Fibroblast of the aortic adventitia (primary cell): ENCODE data around the gene CD2BP2. TPM values are rescaled to one million over a fixed set of nuclear protein-coding genes. Genes with fewer than 3 reads are reported as not detected.

Experiments
- DNase-seq: peaks from one replicate; pipeline ENCODE4 v3.0.0-alpha.2; 2010; ENCODE audit warnings: low read depth
- H3K4me3 ChIP-seq: 2 replicates; pipeline ENCODE4 v1.5.1; 2011; ENCODE audit warnings: low read depth, mild to moderate bottlenecking, control low read depth, low read length, moderate library complexity
- total RNA-seq: library from RNA; depleted of rRNA; stranded (reverse); fragments of >200 nt; gene quantifications from 2 replicates; pipeline ENCODE4 v1.2.3, GENCODE V29; 2012; ENCODE audit warnings: low replicate concordance
- TF ChIP-seq, protein P1 (sequence below): IDR thresholded peaks from 2 replicates; pipeline ENCODE4 v1.5.1; 2011; ENCODE audit warnings: mild to moderate bottlenecking, low read length, control low read depth, inconsistent platforms; ENCODE audit not compliant: insufficient read depth

CD2BP2 gene
- total RNA-seq, 1 donor = 25.2 TPM

DNA sequence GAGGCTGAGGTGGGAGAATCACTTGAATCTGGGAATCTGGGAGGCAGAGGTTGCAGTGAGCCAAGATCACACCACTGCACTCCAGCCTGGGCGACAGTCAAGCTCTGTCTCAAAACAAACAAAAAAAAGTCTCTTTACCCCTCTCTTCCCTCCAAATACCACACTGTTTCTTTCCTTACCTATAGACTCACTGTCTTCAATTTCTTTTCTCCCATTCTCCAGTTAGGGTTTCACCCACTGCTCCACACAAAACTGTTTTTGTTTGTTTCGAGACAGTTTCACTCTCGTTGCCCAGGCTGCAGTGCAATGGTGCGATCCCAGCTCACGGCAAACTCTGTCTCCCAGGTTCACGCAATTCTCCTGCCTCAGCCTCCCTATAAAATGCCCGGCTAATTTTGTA lies 6.1 kb upstream of the CD2BP2 start:
- no peak for DNase-seq
- H3K4me3 ChIP-seq = no peak overlapping the region
- TF ChIP-seq, protein P1, sequence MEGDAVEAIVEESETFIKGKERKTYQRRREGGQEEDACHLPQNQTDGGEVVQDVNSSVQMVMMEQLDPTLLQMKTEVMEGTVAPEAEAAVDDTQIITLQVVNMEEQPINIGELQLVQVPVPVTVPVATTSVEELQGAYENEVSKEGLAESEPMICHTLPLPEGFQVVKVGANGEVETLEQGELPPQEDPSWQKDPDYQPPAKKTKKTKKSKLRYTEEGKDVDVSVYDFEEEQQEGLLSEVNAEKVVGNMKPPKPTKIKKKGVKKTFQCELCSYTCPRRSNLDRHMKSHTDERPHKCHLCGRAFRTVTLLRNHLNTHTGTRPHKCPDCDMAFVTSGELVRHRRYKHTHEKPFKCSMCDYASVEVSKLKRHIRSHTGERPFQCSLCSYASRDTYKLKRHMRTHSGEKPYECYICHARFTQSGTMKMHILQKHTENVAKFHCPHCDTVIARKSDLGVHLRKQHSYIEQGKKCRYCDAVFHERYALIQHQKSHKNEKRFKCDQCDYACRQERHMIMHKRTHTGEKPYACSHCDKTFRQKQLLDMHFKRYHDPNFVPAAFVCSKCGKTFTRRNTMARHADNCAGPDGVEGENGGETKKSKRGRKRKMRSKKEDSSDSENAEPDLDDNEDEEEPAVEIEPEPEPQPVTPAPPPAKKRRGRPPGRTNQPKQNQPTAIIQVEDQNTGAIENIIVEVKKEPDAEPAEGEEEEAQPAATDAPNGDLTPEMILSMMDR = no peak

DNA sequence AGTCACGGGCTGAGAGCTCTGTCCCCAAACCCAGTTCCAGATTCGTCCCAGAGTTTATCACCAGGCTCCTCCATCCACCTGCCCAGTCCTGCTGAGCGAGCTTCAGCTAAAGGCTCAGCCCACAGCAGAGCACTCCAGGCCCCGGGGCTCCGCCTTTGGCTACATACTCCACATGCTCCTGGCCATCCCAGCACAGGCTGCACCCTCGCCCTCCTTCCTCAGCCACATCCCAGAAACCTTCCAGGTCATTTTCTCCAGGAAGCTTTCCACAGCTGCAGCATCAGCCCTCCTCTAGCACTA lies 4.7 kb upstream of the CD2BP2 start:
- H3K4me3 ChIP-seq = no peak overlapping the region
- TF ChIP-seq, protein P1 = no peak
- no peak for DNase-seq

DNA sequence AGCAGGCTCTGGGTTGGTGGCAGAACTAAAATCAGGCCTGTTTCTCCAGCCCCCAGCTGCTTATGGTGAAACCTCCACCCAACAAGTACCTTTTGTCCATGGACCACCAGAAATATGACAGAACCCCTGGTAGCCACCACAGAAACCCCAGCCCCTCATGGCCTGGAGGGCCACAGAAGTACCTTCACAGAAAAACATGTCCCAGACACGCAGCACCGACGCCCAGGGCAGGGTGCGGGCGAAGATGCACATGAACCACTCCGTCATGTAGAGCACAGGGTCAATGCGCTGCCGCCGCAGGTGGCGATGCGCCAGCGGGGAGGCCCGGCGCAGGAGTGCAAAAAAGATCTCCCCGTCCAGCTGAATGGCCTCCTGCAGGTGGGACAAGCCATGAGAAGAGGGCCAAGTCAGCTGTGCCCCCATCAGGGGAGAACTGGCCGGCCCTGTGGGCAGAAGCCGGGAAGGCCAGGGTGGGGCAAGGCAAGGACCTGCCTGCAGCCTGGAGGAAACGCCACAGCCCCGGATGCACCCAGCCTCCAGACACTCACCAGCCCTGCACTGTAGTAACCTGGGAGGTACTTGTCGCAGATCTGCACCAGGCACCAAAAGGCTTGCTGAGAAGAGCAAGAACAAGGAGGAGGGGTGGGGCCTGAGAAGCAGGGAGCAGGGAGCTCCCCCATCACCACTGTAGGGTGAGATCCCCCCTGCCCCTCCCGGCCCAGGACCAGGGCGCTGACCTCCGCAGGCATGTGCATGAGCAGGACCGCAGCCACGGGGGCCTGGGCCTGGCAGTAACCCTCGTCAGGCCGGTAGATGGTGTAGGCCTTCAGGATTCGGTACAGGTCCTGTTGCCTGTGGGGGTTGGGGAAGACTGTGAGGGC lies 4.1 kb upstream of the CD2BP2 start:
- TF ChIP-seq, protein P1 = no peak
- no peak overlapping the region for H3K4me3 ChIP-seq
- DNase-seq = no peak

DNA sequence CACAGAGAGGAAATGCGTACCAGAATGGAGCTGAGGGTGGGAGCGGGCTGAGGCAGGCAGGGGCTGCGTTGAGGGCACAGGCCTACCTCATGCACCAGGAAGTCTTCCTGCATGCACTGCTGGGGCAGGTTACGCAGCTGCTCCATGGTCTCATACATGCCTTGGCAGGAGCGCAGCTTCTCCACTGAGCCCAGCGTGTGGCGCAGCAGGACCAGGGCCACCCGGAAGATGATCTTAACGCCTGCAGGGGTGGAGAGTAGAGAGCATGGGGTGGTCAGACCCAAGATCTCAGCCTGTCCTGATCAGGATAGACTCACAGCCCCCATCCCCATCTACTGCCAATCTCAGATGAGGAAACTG lies 3.4 kb upstream of the CD2BP2 start:
- TF ChIP-seq, protein P1 = no peak
- no peak overlapping the region for H3K4me3 ChIP-seq
- DNase-seq = no peak

DNA sequence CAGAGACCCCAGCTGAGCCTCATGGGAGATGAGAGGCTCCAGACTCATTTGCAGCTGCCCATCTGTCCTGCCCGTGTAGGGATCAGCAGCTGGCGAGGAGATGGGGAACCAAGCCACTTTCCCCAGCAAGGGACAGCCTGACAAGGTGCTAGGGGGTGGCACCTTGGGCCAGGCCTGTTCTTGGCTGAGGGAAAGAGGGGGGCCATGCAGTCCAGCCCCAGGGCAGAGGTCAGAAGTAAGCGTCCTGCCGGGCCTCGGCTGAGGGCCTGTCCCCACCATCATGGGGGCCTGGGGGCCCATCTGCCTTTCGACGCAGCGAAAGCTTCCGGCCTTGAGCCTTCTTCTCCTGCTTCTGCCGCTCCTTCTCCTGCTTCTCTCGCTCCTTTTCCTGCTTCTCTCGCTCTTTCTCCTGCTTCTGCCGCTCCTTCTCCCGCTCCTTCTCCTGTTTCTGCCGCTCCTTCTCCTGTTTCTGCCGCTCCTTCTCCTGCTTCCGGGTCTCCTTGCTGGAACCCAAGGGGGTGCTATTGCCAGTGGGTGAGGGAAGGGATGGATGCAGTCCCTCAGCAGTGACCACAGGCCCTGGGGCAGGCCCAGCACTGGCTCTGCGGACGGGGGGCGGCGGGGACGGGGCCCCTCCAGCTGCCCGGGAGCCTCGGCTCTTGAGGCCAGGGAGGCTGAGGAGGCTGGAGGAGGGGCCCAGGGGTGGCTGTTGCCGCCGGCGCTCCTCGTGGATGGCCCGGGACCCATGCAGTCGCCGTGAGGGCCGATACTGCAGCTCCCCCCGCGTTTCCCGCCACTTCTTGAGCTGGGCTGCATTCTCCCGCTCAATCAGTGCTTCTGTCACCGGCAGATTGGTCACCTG lies 2.8 kb upstream of the CD2BP2 start:
- DNase-seq = no peak
- no peak overlapping the region for H3K4me3 ChIP-seq
- TF ChIP-seq, protein P1 = no peak

DNA sequence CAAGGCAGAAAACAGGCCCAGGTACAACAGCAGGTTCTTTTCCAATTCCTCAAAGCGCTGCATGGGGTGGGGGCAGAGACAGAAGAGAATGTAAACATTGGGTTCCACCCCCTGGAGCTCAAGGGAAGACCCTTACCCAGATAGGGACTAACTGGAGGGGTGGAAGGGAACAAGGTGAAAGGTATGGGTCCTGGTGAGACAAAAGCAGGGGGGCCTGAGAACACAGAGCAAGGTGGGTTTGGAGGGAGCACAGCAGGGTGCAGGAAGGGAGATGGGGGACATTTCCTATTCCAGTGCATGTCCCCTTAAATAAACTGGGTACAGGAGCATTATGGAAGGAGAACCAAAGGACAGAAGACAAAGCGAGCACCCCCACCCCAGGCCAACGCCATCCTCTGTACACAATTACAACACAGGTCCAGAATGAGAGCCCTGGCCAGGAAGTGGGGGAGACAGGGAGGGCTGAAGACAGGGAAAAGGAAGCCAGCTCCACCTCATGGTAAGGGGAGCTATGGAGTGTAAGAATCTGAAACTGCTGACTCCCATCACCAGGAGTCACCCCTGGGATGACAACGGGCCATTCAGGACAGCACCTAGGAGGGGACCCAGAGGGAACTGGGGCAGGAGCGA lies 2.1 kb upstream of the CD2BP2 start:
- DNase-seq = no peak
- TF ChIP-seq, protein P1 = no peak
- H3K4me3 ChIP-seq = no peak overlapping the region
